GM18868 (cell line): Measurements from ENCODE around the gene PATJ.
"Not testable (repeated sequence)": the region's sequence is repeated elsewhere in the genome, so short reads cannot be mapped to it uniquely, and the experiment has no call there.

Experiments used
- ATAC-seq: cut with Tn5 transposase; IDR thresholded peaks from one replicate; pipeline ENCODE4 v1.9.1; 2021; ENCODE audit warnings: mild to moderate bottlenecking, moderate library complexity; ENCODE audit not compliant: unreplicated experiment

PATJ gene

GRCh38 chr1:61743716-61744580 is 1.7 kb downstream of the PATJ start:
- no peak for ATAC-seq

- ATAC-seq: no peak
Measured at GRCh38 chr1:61746813-61747212, 4.5 kb downstream of the PATJ start.

DNA sequence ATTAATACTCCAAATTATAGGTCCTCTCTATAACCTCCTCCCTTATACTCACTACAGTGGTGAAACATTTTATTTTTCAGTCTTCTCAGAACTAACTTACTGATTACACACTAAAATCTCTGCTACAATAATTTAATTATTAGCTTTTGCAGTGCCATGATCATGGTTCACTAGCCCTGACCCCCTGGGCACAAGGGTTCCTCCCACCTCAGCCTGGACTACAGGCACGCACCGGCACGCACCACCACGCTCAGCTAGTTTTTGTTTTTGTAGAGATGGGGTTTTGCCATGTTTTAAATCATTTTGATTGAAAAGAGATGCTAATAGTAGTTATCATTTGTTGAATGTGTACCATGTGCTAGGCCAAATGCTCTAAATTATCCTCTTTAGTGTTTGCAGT is 6.3 kb downstream of the PATJ start:
- ATAC-seq: no peak

DNA sequence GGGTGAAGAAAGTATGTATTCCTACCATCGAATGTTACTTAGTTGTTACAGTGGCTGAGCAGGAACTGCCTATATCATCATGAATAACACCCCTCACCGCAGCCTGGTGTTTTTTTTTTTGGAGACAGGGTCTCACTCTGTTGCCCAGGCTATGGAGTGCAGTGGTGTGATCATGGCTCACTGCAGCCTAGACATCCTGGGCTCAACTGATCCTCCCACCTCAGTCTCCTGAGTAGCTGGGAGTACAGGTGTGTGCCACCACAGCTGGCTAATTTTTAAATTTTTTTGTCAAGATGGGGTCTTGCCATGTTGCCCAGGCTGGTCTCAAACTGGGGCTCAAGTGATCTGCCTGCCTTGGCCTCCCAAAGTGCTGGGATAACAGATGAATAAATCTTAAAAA is 7.3 kb downstream of the PATJ start:
- no peak for ATAC-seq

DNA sequence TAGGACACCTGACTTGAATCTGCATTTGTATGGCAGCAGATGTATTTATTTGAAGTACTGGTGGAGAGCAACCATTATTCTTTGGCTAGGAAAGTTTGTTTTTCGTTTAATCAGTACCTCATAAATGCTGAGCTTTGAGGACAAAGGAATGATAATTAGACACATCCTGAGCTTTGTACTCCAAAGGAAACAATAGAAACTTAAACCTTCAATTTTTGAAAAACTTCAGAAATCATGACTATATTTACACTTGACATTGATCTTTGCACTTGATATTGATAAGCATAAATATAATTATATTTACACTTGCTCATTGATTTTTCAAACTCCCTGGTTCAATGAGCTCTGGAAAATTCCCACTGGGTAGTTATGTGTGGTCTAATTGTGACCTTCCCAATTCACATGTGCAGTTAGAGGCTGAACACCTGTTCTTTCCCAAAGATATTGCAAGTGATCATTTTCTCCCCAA is 10.7 kb downstream of the PATJ start:
- no peak for ATAC-seq

GRCh38 chr1:61753998-61754508 is 11.8 kb downstream of the PATJ start:
- no peak for ATAC-seq

DNA sequence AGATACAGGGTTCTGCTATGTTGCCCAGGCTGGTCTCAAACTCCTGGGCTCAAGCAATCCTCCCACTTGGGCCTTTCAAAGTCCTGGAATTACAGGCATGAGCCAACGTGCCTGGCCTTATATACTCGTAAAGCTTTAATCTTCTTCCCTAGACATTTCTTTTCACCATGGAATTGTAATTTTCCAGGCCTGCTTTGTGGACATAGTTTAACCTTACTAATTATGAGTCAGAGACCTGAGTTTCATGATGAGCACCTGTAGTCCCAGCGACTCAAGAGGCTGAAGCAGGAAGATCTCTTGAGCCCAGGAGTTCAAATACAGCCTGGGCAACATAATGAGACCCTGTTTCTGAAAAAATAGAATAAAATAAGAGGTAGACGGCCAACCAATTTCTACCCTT is 12.3 kb downstream of the PATJ start:
- ATAC-seq: no peak

GRCh38 chr1:61756773-61757172 is 14.5 kb downstream of the PATJ start:
- no peak for ATAC-seq

- no peak for ATAC-seq
Measured at GRCh38 chr1:61757950-61758349, 15.7 kb downstream of the PATJ start.

- ATAC-seq: no peak
Measured at GRCh38 chr1:61770131-61770530, 27.9 kb downstream of the PATJ start.

DNA sequence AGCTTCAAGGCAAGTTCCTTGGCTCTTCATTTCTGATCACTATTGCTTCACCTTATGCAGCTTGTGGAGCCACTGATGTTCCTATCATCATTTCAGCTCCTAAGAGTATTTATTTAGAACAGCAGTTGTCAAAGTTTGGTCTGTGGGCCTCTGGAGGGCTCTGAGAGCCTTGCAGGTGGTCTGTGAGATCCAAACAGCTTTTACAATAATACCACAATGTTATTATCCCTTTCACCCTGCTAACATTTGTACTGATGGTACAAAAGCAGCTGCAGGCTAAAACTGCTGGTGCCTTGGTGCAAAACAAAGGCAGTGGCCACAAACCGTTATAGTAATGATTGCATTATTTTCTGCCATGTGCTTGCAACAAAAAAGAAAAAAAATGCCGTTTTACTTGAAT is 33.8 kb downstream of the PATJ start:
- no peak for ATAC-seq

DNA sequence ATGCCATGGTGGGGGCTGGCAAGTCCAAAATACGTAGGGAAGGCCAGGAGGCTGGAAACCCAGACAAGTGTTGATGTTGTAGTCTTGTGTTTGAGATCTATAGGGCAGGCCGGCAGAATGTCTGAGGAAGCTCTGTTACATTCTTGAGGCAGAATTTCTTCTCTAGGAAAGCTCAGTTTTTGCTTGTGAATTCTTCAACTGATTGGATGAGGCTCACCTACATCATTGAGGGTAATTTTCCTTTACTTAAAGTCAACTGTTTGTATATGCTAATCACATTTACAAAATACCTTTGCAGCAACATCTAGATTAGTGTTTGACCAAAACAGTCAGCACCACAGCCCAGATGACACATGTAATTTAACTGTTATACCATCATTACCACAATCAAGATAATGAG is 37.0 kb downstream of the PATJ start:
- no peak for ATAC-seq

- no peak for ATAC-seq
Measured at GRCh38 chr1:61781151-61781550, 38.9 kb downstream of the PATJ start.

GRCh38 chr1:61782771-61783170 is 40.5 kb downstream of the PATJ start:
- peak; percentile 88 for ATAC-seq

DNA sequence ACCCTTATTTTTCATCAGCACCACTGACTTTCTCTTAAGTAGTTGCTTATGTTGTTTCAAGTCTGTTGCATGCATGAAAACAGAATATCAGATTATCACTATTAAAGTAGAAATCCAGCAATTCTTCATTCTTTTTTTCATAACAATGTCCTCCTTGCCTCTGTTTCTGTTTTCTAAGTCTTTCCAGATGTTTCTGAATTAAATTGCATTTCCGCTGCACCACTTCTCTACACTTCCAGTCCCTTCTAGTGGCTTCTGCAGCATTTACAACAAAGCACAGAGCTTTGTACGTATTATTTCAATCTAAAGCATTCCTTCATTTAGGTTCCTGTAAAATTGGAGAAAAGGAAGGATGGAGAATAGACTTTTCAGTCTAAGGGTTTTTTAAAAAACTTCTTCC is 42.4 kb downstream of the PATJ start:
- no peak for ATAC-seq

DNA sequence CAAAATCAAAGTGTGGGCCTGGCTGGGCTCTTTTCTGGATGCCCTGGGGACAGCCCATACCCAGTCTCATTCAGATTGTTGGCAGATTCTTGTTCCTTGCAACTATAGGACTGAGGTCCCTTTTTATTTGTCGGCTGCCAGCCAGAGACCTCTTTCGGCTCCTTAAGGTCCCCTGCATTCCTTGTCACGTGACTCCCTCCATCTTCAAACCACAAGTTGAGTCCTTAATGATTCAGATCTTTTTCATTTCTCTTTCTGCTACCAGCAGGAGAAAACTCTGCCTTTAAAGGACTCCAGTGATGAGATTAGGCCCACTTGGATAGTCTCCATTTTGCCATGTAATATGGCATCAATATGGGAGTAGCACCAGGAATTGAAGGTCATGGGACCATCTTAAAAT is 48.6 kb downstream of the PATJ start:
- no peak for ATAC-seq

- no peak for ATAC-seq
Measured at GRCh38 chr1:61797045-61797755, 54.9 kb downstream of the PATJ start.

DNA sequence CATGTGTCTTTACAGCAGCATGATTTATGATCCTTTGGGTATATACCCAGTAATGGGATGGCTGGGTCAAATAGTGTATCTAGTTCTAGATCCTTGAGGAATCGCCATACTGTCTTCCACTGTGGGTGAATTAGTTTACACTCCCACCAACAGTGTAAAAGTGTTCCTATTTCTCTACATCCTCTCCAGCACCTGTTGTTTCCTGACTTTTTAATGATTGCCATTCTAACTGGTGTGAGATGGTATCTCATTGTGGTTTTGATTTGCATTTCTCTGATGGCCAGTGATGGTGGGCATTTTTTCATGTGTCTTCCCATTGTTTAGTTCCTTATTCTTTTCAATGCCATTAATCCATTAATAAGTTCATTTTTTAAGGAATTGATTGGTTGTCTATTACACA is 58.8 kb downstream of the PATJ start:
- ATAC-seq: not testable (repeated sequence)

GRCh38 chr1:61807606-61808140 is 65.4 kb downstream of the PATJ start:
- ATAC-seq: no peak

DNA sequence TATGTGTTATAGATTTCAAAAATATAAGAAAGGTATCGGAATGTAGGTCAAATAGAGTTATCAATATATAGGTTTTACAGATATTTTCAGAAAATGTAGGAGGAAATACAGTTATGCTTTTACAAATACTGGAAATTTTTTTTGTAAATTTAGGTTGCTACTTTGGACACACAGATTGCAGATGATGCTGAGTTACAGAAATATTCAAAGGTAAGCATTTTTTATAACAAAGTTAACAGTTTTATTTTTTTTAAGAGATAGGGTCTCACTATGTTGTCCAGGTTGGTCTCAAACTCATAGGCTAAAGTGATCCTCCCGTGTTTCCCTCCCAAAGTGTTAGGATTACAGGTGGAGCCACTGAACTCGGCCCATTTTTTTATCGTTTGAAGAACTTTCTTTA is 66.0 kb downstream of the PATJ start:
- no peak for ATAC-seq

DNA sequence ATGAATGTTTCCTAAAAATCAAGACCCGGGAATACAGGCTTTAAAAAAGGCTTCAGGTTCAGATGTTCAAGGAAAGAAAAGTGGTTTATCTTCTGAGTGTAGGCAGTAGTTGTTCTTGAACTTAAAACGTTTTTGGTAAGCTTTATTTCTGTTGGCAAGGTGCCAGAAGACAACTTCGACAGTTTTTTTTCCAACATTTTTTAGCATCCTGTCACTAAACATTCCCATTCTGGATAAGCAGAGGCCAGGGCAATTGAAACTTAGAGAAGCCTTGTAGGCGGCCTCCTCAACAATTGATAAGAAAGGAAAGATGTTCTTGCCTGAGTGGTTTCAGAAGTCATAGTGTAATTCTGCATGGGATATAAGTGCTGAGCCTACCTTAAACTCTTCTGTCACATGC is 66.7 kb downstream of the PATJ start:
- ATAC-seq: no peak

- no peak for ATAC-seq
Measured at GRCh38 chr1:61812916-61813315, 70.6 kb downstream of the PATJ start.
